ENCODE data around the gene ZDHHC8. TPM values are rescaled to one million over a fixed set of nuclear protein-coding genes. Genes with fewer than 3 reads are reported as not detected.

ZDHHC8 gene
- total RNA-seq, 1 donor from 2014 or later, result 22.6 TPM

- Histone ChIP-seq H3K4me3 (no peak overlapping the region), H3K27ac (no peak overlapping the region), H3K36me3 (peaks cover 0 to 89% of the 10 kb centered on the region in 2 donors), H3K9me3 (no peaks in the 10 kb centered on the region), H3K27me3 (no peaks in the 10 kb centered on the region), H3K4me1 (no peaks in the 10 kb centered on the region)
- TF ChIP-seq POLR2AphosphoS5 (IDR thresholded peaks at IDR 0.05; ENCODE audit: insufficient read depth in 1 of 2, low read depth in 1 of 2), result no peak
- TF ChIP-seq CTCF (IDR thresholded peaks at IDR 0.05), result no peak
- TF ChIP-seq POLR2A (IDR thresholded peaks at IDR 0.05), result no peak
- DNase-seq (ENCODE audit: extremely low spot score in 2 of 2), result no peak
- intact Hi-C loops (cut with DNase I), result no loop called here
Measured at GRCh38 chr22:20096574-20097420, 34.8 kb upstream of the ZDHHC8 start.

- TF ChIP-seq CTCF (IDR thresholded peaks at IDR 0.05), result no peak
- no peak for TF ChIP-seq POLR2A (IDR thresholded peaks at IDR 0.05)
- no peak for TF ChIP-seq POLR2AphosphoS5 (IDR thresholded peaks at IDR 0.05; ENCODE audit: insufficient read depth in 1 of 2, low read depth in 1 of 2)
- Histone ChIP-seq H3K9me3 (no peaks in the 10 kb centered on the region), H3K27ac (no peak overlapping the region), H3K4me1 (no peaks in the 10 kb centered on the region), H3K27me3 (no peaks in the 10 kb centered on the region), H3K4me3 (no peak overlapping the region), H3K36me3 (peaks cover 0 to 67% of the 10 kb centered on the region in 2 donors)
- no peak for DNase-seq (ENCODE audit: extremely low spot score in 2 of 2)
- intact Hi-C loops (cut with DNase I), result no loop called here
Measured at GRCh38 chr22:20099099-20099711, 32.4 kb upstream of the ZDHHC8 start.

GRCh38 chr22:20101638-20102037 lies 30.0 kb upstream of the ZDHHC8 start:
- TF ChIP-seq POLR2A (IDR thresholded peaks at IDR 0.05), result no peak
- no peak for TF ChIP-seq POLR2AphosphoS5 (IDR thresholded peaks at IDR 0.05; ENCODE audit: insufficient read depth in 1 of 2, low read depth in 1 of 2)
- TF ChIP-seq CTCF (IDR thresholded peaks at IDR 0.05), result no peak
- Histone ChIP-seq H3K4me3 (no peak overlapping the region), H3K27me3 (no peaks in the 10 kb centered on the region), H3K4me1 (no peaks in the 10 kb centered on the region), H3K36me3 (peaks cover 0 to 63% of the 10 kb centered on the region in 2 donors), H3K27ac (no peak overlapping the region), H3K9me3 (no peaks in the 10 kb centered on the region)
- intact Hi-C loops (cut with DNase I), result no loop called here
- no peak for DNase-seq (ENCODE audit: extremely low spot score in 2 of 2)

GRCh38 chr22:20102203-20102780 lies 29.3 kb upstream of the ZDHHC8 start:
- Histone ChIP-seq H3K27me3 (no peaks in the 10 kb centered on the region), H3K4me1 (no peaks in the 10 kb centered on the region), H3K36me3 (peaks cover 0 to 63% of the 10 kb centered on the region in 2 donors), H3K4me3 (no peak overlapping the region), H3K27ac (no peak overlapping the region), H3K9me3 (no peaks in the 10 kb centered on the region)
- intact Hi-C loops (cut with DNase I), result no loop called here
- DNase-seq (ENCODE audit: extremely low spot score in 2 of 2), result no peak
- TF ChIP-seq CTCF (IDR thresholded peaks at IDR 0.05), result no peak
- TF ChIP-seq POLR2A (IDR thresholded peaks at IDR 0.05), result no peak
- no peak for TF ChIP-seq POLR2AphosphoS5 (IDR thresholded peaks at IDR 0.05; ENCODE audit: insufficient read depth in 1 of 2, low read depth in 1 of 2)

All from vagina (tissue), 2 donors.